H1 (cell line): Measurements from ENCODE around the gene PARD6B. TPM values are rescaled to one million over a fixed set of nuclear protein-coding genes. Genes with fewer than 3 reads are reported as not detected.

Source experiments
- CTCF ChIA-PET: fragments of 300-600 bp; sonication (Branson Sonifier 250); formaldehyde crosslinking; loops from one replicate; lab custom pipeline; 2021; ENCODE audit not compliant: partially characterized antibody; lab: Charles Lee
- POLR2A ChIA-PET: fragments of 300-600 bp; sonication (Branson Sonifier 250); formaldehyde crosslinking; loops from one replicate; lab custom pipeline; 2021; ENCODE audit warnings: inconsistent platforms; ENCODE audit not compliant: partially characterized antibody; lab: Charles Lee
- DNase-seq, 2 experiments: peaks; one replicate each; pipeline versions ENCODE4 v3.0.0 to v3.0.0-alpha.2; 2010 to 2022; ENCODE audit warnings: low spot score in 2 of 2, low read depth in 1 of 2, mixed read lengths in 1 of 2
- FAIRE-seq: peaks from 2 replicates; lab custom pipeline; 2011; peaks lifted over from hg19 to GRCh38; lab: Jason Lieb, UNC
- H2AFZ ChIP-seq: 2 replicates; pipeline ENCODE4 v1.8.1; 2012; ENCODE audit warnings: low read length, inconsistent platforms
- H2AK5ac ChIP-seq: 2 replicates; pipeline ENCODE4 v1.6.1; 2013; ENCODE audit warnings: low read depth, low read length
- H2BK120ac ChIP-seq: replicated peaks from 2 replicates; pipeline ENCODE3; 2013; ENCODE audit warnings: low read depth, low read length, inconsistent platforms
- H2BK12ac ChIP-seq: 2 replicates; pipeline ENCODE4 v1.6.1; 2013; ENCODE audit warnings: low read depth, low read length
- H2BK15ac ChIP-seq: 2 replicates; pipeline ENCODE4 v1.6.1; 2013; ENCODE audit warnings: low read length
- H2BK20ac ChIP-seq: 2 replicates; pipeline ENCODE4 v1.6.1; 2013; ENCODE audit warnings: low read length
- H2BK5ac ChIP-seq: 2 replicates; pipeline ENCODE4 v1.6.1; 2013; ENCODE audit warnings: low read depth, low read length
- H3K14ac ChIP-seq: 2 replicates; pipeline ENCODE4 v1.6.1; 2013; ENCODE audit warnings: inconsistent platforms; ENCODE audit not compliant: insufficient read length
- H3K18ac ChIP-seq: 2 replicates; pipeline ENCODE4 v1.6.1; 2013; ENCODE audit warnings: low read length; ENCODE audit errors: extremely low read depth
- H3K23ac ChIP-seq: 2 replicates; pipeline ENCODE4 v1.6.1; 2013; ENCODE audit warnings: inconsistent platforms; ENCODE audit not compliant: insufficient read length
- H3K23me2 ChIP-seq: 2 replicates; pipeline ENCODE4 v1.6.1; 2013; ENCODE audit warnings: low read depth, low read length
- H3K27ac ChIP-seq: 2 replicates; pipeline ENCODE4 v1.6.1; 2011; ENCODE audit warnings: low read depth, low read length, inconsistent platforms
- H3K27me3 ChIP-seq, 4 experiments: replicated peaks in 1 of 4; 1 replicate in 1 of 4; 2 replicates in 3 of 4; pipeline versions ENCODE4 v1.6.1 to v1.8.1; 2011 to 2013; ENCODE audit warnings: low read length in 3 of 4, mild to moderate bottlenecking in 3 of 4, inconsistent platforms in 2 of 4, mixed read lengths in 2 of 4, moderate library complexity in 1 of 4; ENCODE audit not compliant: control insufficient read depth in 3 of 4, insufficient read depth in 3 of 4; ENCODE audit errors: extremely low read depth in 1 of 4
- H3K36me3 ChIP-seq, 4 experiments: 2 replicates each; pipeline versions ENCODE4 v1.6.1 to v1.8.1; 2011 to 2013; ENCODE audit warnings: mild to moderate bottlenecking in 4 of 4, low read length in 3 of 4, moderate library complexity in 2 of 4, control low read depth in 1 of 4, inconsistent platforms in 1 of 4; ENCODE audit not compliant: insufficient read depth in 4 of 4, control insufficient read depth in 2 of 4
- H3K4ac ChIP-seq: replicated peaks from 2 replicates; pipeline ENCODE3; 2013; ENCODE audit warnings: low read length, low read depth, mixed read lengths, inconsistent platforms; ENCODE audit not compliant: insufficient read length
- H3K4me1 ChIP-seq, 4 experiments: replicated peaks in 1 of 4; 1 replicate in 1 of 4; 2 replicates in 3 of 4; pipeline versions ENCODE4 v1.6.1 to v1.8.1; 2011 to 2013; ENCODE audit warnings: low read length in 3 of 4, inconsistent platforms in 2 of 4, mixed read lengths in 1 of 4; ENCODE audit not compliant: insufficient read depth in 4 of 4, control insufficient read depth in 3 of 4
- H3K4me2 ChIP-seq, 2 experiments: 2 replicates each; pipeline versions ENCODE4 v1.6.1 to v1.8.1; 2011 to 2013; ENCODE audit warnings: low read depth in 2 of 2, low read length in 2 of 2, control low read depth in 1 of 2, inconsistent platforms in 1 of 2, mild to moderate bottlenecking in 1 of 2; ENCODE audit not compliant: insufficient read depth in 1 of 2
- H3K4me3 ChIP-seq, 4 experiments: fragments of 200-600, 300-600 bp in 1 of 4; sonication (generic), shearing (Covaris generic), sonication (Bioruptor Twin) in 1 of 4; 2 replicates each; pipeline versions ENCODE4 v1.5.1 to v1.8.1; 2011 to 2016; ENCODE audit warnings: low read length in 4 of 4, low read depth in 3 of 4, control low read depth in 2 of 4, inconsistent platforms in 2 of 4, mild to moderate bottlenecking in 2 of 4, mixed read lengths in 1 of 4, moderate library complexity in 1 of 4; ENCODE audit not compliant: insufficient read depth in 2 of 4; ENCODE audit errors: extremely low read depth in 1 of 4
- H3K56ac ChIP-seq: replicated peaks from 2 replicates; pipeline ENCODE3; 2013; ENCODE audit warnings: low read depth, mild to moderate bottlenecking, mixed read lengths, low read length, inconsistent platforms; ENCODE audit not compliant: insufficient read length
- H3K79me1 ChIP-seq: 2 replicates; pipeline ENCODE4 v1.6.1; 2013; ENCODE audit warnings: low read depth, low read length, control low read depth
- H3K79me2 ChIP-seq, 2 experiments: 2 replicates each; pipeline versions ENCODE4 v1.6.1 to v1.8.1; 2012 to 2013; ENCODE audit warnings: low read length in 2 of 2, mild to moderate bottlenecking in 2 of 2, inconsistent platforms in 1 of 2; ENCODE audit not compliant: insufficient read depth in 2 of 2, control insufficient read depth in 1 of 2
- H3K9ac ChIP-seq, 4 experiments: replicated peaks in 1 of 4; 1 replicate in 1 of 4; 2 replicates in 3 of 4; pipeline versions ENCODE4 v1.6.1 to v1.8.1; 2011 to 2013; ENCODE audit warnings: low read depth in 3 of 4, low read length in 3 of 4, control low read depth in 2 of 4, mild to moderate bottlenecking in 2 of 4, moderate library complexity in 2 of 4, inconsistent platforms in 1 of 4; ENCODE audit errors: extremely low read depth in 1 of 4
- H3K9me3 ChIP-seq, 2 experiments: 2 replicates each; pipeline versions ENCODE4 v1.6.1 to v1.8.1; 2012 to 2013; ENCODE audit warnings: mild to moderate bottlenecking in 2 of 2, moderate library complexity in 2 of 2, control low read depth in 1 of 2, inconsistent platforms in 1 of 2, low read depth in 1 of 2, low read length in 1 of 2, mixed read lengths in 1 of 2; ENCODE audit not compliant: insufficient read depth in 2 of 2
- H4K20me1 ChIP-seq, 2 experiments: replicated peaks in 1 of 2; 2 replicates each; pipeline versions ENCODE3 to v1.8.1; 2011 to 2013; ENCODE audit warnings: inconsistent platforms in 2 of 2, low read length in 2 of 2, mild to moderate bottlenecking in 1 of 2; ENCODE audit not compliant: insufficient read depth in 2 of 2, control insufficient read depth in 1 of 2
- H4K5ac ChIP-seq: 2 replicates; pipeline ENCODE4 v1.6.1; 2013; ENCODE audit warnings: low read length, low read depth, mixed read lengths, inconsistent platforms; ENCODE audit not compliant: insufficient read length
- H4K8ac ChIP-seq: 2 replicates; pipeline ENCODE4 v1.8.0; 2013; ENCODE audit warnings: mild to moderate bottlenecking, moderate library complexity, low read length, inconsistent platforms; ENCODE audit not compliant: insufficient read depth; ENCODE audit errors: extremely low read depth
- H4K91ac ChIP-seq: replicated peaks from 2 replicates; pipeline ENCODE3; 2013; ENCODE audit warnings: low read length, mixed read lengths, inconsistent platforms; ENCODE audit not compliant: insufficient read length
- CBX8 ChIP-seq: fragments of 300-800, 300-1000 bp; sonication (generic); IDR thresholded peaks from 2 replicates; pipeline ENCODE4 v1.7.1; 2016; ENCODE audit warnings: low read depth, low read length, borderline replicate concordance
- CHD1 ChIP-seq: IDR thresholded peaks from 2 replicates; pipeline ENCODE4 v1.6.1; 2012; ENCODE audit warnings: low read depth, low read length, improper control_type of control experiment
- CHD2 ChIP-seq: IDR thresholded peaks from 2 replicates; pipeline ENCODE4 v1.6.1; 2012; ENCODE audit warnings: low read length, improper control_type of control experiment
- JUND ChIP-seq: IDR thresholded peaks from 2 replicates; pipeline ENCODE4 v1.6.1; 2011; ENCODE audit warnings: mild to moderate bottlenecking, improper control_type of control experiment, low read length
- KDM1A ChIP-seq: fragments of 200-600, 300-600 bp; sonication (generic); IDR thresholded peaks from 2 replicates; pipeline ENCODE4 v1.7.1; 2016; ENCODE audit warnings: mild to moderate bottlenecking, low read length, borderline replicate concordance
- KDM4A ChIP-seq: IDR thresholded peaks from one replicate; pipeline ENCODE4 v1.7.1; 2012; ENCODE audit warnings: low read depth, mild to moderate bottlenecking, moderate library complexity, low read length, inconsistent platforms; ENCODE audit not compliant: severe bottlenecking
- RNF2 ChIP-seq: fragments of 200-900, 300-1000 bp; sonication (generic); IDR thresholded peaks from 2 replicates; pipeline ENCODE4 v1.7.1; 2016; ENCODE audit warnings: borderline replicate concordance, low read depth, mild to moderate bottlenecking, antibody characterized with exemption, low read length; ENCODE audit not compliant: poor library complexity, severe bottlenecking; ENCODE audit errors: missing control alignments
- SIN3A ChIP-seq, 2 experiments: IDR thresholded peaks in 1 of 2; conservative IDR thresholded peaks in 1 of 2; 2 replicates each; pipeline ENCODE4 v1.6.1; 2011 to 2012; ENCODE audit warnings: low read length in 2 of 2, improper control_type of control experiment in 1 of 2, low read depth in 1 of 2, mild to moderate bottlenecking in 1 of 2
- SIX5 ChIP-seq: IDR thresholded peaks from 2 replicates; pipeline ENCODE4 v1.6.1; 2011; ENCODE audit warnings: mild to moderate bottlenecking, low read depth, low read length
- TAF7 ChIP-seq: optimal IDR thresholded peaks from 2 replicates; pipeline ENCODE3; 2011; ENCODE audit warnings: low read depth, mild to moderate bottlenecking, inconsistent platforms, low read length, moderate library complexity, borderline replicate concordance
- USF2 ChIP-seq: IDR thresholded peaks from 2 replicates; pipeline ENCODE4 v1.6.1; 2011; ENCODE audit warnings: low read length, improper control_type of control experiment
- polyA plus RNA-seq, 7 experiments: library from polyadenylated mRNA; depleted of rRNA in 3 of 7; stranded (reverse) in 5 of 7; unstranded in 2 of 7; fragments of >200 nt in 5 of 7; fragments of 200-250 nt in 2 of 7; gene quantifications; 1 replicate in 5 of 7; 2 replicates in 1 of 7; 4 replicates in 1 of 7; pipeline versions ENCODE4 v1.2.1 to v1.2.3, GENCODE V29; 2011 to 2013; ENCODE audit warnings: missing spikeins in 2 of 7, mixed read lengths in 2 of 7
- total RNA-seq: library from RNA; stranded (reverse); fragmentation: NEBNext Ultra II Directional; extraction: Animal tissue kit (Norgen Biotek cat#: 25700); gene quantifications from 2 replicates; pipeline ENCODE4 v1.2.1, GENCODE V29; 2021

The PARD6B gene
- total and polyA plus RNA-seq, 2 of the 8 experiments (the other 6 are each of a cell fraction or from before 2014, with no cell fraction given), result 5.2 to 34.1 TPM

DNA sequence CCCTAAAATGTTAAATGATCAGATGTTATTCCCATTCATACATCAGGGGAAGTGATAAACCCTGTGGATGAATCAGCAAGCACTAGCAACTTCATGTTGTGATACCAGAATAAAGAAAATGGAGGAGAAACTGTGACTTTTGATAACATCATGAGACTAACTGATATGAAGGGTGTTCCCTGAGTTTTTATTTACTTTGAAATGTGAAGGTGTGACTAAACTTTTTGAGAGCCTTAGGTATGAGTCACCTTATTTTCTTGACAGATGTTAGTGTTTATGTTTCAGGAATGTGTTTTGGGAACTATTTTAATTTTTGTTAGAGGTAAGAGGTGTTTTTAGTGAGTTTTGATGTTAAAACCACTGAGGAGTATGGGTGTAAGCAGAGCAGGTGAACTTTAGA, 4.4 kb downstream of the PARD6B start:
- peaks cover 12 to 83% of the 10 kb centered on the region in 2 experiments; a peak in 3 of 4 replicates for H3K79me2 ChIP-seq
- H3K56ac ChIP-seq, result no peak overlapping the region
- no peak overlapping the region for H2BK12ac ChIP-seq
- H2AK5ac ChIP-seq, result no peak overlapping the region
- no peak overlapping the region for H3K14ac ChIP-seq
- no peak overlapping the region for H3K4ac ChIP-seq
- H3K9me3 ChIP-seq, result no peaks in the 10 kb centered on the region
- no peak overlapping the region for H4K91ac ChIP-seq
- H2BK15ac ChIP-seq, result no peak overlapping the region
- peaks cover 0 to 5% of the 10 kb centered on the region in 2 experiments for H4K20me1 ChIP-seq
- no peak overlapping the region for H2AFZ ChIP-seq
- H2BK120ac ChIP-seq, result no peak overlapping the region
- H3K9ac ChIP-seq, result no peak overlapping the region
- H3K79me1 ChIP-seq, result 0 out of 2 replicates have a peak, but pooled peaks cover 3% of the 10 kb centered on the region
- H3K4me1 ChIP-seq, result peaks cover 2 to 7% (median 5%) of the 10 kb centered on the region in 4 experiments; a peak in 4 of 7 replicates
- no peak overlapping the region for H3K27ac ChIP-seq
- ChIA-PET CTCF (interaction anchor here (3.7 kb wide), 1 partner anchor 14 kb away, joined by 27 read pairs; no protein-coding TSS in a partner anchor), POLR2A (no interaction called here)
- no peak overlapping the region for H2BK5ac ChIP-seq
- H3K23ac ChIP-seq, result no peak overlapping the region
- no peak overlapping the region for H4K5ac ChIP-seq
- peaks cover 0 to 13% (median 2%) of the 10 kb centered on the region in 4 experiments; a peak in 3 of 8 replicates for H3K36me3 ChIP-seq
- no peak overlapping the region for H3K18ac ChIP-seq
- TF ChIP-seq SIN3A (conservative IDR thresholded peaks at IDR 0.05 in 1 of 2, IDR thresholded peaks at IDR 0.05 in 1 of 2; ENCODE audit: low read depth in 1 of 2, low read length in 2 of 2) (no peak), JUND (no peak), KDM1A (no peak), SIX5 (no peak), CHD2 (no peak), USF2 (no peak), CHD1 (no peak), KDM4A (no peak), RNF2 (no peak), TAF7 (no peak), CBX8 (no peak)
- H3K23me2 ChIP-seq, result no peaks in the 10 kb centered on the region; the same call in none of the 2 replicates
- no peak overlapping the region for H2BK20ac ChIP-seq
- DNase-seq, result no peak
- no peak overlapping the region for H3K4me2 ChIP-seq
- H4K8ac ChIP-seq, result no peak overlapping the region
- no peaks in the 10 kb centered on the region for H3K27me3 ChIP-seq
- H3K4me3 ChIP-seq, result no peak overlapping the region
- no peak for FAIRE-seq
